SIG-M5 treated with dmso at 0.1 percent for 504 hours (cell line): ENCODE data around the gene GPR84.
"Not testable (repeated sequence)": the region's sequence is repeated elsewhere in the genome, so short reads cannot be mapped to it uniquely, and the experiment has no call there.

Experiments
- DNase-seq: peaks from one replicate; lab custom pipeline; 2025; ENCODE audit not compliant: unreplicated experiment; lab: John Stamatoyannopoulos, UW

Gene GPR84

DNA sequence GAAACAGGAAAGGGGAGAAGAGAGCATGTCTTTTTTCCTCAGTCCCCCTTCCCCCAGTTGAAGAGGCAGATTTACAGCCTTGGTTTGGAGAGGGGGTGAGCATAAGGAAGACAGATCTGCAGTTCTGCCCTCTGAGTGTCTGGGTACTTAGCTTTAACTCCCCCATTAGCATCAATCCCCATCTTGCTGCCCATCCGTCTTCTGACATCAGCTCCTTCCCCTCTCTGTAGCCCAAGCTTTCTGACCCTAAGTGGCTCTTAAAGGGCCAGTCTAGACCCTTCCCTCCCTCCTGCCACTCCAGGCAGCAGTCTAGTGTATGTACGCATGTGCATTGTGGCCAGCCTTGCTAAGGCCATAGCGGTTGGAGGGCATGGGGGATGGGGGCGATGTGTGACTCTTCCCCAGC lies 7.3 kb downstream of the GPR84 start:
- no peak for DNase-seq

DNA sequence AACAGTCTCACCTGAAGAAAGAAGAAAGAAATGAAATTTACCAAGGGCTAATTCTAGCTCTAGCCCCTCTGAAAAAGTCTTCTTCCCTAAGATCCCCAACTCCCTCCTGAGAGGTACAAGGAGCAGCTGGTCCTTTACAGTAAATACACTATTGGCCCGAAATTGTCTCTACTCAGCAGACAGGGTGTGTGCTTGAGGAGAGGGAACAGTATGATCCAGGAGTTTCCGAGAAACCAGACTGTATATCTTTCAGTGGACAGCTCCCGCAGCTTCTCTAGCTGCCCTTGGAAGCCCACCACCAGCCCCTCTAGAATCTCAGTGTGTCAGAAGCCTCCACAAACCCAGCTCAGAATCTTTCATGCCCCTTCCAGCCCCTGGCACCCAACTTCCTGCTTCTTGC lies 8.1 kb downstream of the GPR84 start:
- DNase-seq: no peak

DNA sequence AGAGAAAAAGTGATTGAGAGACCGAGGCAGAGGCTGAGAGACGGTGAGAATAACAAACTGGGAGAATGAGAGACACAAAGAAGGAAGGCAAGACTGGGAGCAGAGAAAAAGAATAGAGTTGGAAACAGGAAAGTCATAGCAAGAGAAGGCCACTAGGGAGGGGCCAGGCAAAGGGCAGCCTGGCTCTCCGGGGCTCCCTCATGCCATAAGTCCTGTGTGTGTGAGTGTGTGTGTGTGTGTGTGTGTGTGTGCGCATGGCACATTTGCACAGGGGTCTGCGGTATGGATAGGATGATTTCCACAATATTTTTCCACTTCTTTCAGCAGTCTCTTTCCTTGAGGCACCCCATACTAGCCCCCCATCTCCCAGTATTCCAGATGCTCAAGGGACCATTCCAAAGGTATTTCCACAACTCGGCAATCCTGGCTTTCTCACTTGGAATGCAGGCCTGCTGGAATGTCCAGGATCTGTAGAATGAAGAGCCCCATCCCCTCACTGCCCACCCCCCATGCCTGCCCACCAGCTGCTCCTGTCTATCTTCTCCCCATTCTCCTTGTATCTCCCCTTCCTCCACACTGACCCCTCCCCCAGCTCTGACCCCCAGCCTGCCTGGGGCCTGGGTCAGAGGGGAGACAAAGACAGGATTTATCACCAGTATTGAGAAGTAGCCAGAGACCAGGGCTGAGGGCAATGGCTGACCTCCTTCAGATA lies 9.0 kb downstream of the GPR84 start:
- no peak for DNase-seq

DNA sequence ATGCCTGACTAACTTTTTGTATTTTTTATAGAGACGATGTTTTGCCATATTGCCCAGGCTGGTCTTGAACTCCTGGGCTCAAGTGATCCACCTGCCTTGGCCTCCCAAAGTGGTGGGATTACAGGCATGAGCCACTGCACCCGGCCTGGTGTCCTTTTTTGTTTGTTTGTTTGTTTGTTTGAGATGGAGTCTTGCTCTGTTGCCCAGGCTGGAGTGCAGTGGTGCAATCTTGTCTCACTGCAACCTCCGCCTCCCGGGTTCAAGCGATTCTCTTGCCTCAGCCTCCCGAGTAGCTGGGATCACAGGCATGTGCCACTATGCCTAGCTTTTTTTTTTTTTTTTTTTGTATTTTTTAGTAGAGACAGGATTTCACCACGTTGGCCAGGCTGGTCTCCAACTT lies 10.0 kb downstream of the GPR84 start:
- not testable (repeated sequence) for DNase-seq

DNA sequence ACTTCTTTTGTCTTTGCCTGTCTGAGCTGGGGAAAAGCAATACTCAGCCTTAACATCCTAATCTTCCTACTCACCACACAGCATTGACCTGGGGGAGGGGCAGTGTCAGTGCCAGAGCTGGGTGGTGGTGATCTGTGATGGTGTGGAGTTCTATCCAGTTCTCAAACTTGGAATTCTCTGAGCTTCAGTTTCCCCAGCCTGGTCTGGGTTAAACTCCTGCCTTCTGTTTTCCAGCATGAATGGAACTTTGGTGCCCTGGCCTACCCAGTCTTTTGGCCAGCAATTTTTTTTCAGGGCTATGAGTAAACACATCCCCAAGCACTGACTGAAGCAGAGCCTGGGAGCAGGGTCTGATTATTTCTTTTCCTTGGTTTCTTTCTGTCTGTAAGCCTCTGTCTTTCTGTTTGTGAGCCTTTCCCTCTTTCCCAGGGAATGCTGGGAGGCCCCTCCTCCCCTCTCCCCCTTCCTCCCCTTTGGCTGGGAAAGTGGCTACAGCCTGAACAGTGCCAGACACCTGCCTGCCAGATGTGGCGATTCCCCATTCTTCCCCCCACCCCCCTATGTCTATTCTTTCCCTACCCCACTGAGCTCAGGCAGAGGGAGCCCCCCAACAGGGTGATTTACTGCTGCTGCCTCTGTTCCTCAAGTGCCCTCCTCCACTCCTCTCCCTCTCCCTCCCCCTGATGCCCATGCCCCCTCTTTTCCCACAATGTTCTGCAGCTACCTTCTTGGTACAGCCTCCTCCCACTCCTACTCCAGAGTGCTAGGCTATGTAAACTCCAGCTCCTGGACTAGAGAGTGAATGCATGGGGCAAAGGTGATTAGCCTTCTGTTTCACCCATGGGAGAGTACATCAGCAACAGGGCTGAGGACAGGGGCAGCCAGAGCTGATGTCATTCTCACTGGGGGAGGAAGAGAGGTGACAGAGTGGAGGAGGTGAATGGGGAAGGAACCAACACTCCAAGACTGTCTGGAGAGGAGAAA lies 11.1 kb downstream of the GPR84 start:
- no peak for DNase-seq

DNA sequence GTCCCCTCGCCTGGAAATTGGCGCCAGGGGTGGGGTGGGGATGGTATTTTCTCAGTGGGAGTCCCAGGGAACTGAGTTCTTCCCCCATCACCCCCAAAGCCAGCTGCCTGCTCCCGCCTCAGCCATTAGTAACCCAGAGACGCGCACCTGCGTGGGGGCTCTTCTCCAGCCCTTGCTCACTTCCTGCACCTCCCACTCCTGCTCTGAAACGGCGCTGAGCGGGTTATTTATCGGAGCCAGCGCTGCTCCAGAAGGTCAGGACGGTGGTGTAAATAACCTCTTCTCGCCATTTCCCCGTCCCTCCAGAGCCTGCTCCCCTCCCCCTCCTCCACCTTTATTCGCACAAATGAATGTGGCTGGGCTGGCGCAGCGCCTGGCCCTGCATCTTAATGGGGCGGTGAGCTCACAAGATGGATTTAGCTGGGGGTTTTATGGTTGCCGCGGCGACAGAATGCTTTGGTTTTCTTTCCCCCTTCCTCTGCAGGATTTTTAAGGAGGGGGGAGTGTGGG lies 12.2 kb downstream of the GPR84 start:
- DNase-seq: no peak

DNA sequence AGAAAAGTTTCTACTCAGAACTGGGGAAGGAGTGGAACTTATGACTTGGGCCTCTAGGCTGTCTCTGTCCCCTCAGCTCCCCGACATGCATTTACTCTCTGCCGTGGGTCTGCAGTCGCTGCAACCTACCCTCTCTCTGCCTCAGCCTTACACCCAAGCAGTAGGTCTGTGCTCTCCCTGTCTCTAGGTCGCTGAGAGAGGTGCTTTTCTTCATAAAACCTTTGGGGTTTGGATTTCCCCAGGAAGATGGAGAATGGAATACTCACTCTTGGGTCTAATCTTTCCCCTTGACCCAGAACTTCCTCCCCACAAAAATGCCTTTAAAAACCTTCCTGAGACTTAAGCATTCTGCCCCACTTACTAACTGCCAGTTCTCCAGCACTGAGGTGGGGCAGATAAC lies 12.9 kb downstream of the GPR84 start:
- DNase-seq: no peak

DNA sequence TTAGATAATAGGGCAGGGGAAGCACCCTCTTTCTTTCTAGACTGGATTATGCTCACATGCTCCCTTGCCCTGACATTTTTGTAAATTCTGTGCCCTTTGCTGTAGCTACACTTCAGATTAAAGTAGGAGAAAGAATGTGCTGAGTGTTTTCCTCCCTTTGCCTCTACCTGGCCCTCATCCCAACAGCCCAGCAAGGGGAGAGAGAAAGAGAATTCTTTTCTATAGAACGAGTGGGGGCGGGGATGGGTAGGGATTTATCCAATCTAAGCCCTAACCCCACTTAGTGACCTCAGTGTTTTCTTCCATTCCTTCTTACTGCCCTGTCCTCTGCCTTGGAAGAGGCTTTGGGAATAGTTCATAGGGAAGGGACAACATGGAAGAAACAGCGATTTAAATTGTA lies 13.5 kb downstream of the GPR84 start:
- DNase-seq: no peak

DNA sequence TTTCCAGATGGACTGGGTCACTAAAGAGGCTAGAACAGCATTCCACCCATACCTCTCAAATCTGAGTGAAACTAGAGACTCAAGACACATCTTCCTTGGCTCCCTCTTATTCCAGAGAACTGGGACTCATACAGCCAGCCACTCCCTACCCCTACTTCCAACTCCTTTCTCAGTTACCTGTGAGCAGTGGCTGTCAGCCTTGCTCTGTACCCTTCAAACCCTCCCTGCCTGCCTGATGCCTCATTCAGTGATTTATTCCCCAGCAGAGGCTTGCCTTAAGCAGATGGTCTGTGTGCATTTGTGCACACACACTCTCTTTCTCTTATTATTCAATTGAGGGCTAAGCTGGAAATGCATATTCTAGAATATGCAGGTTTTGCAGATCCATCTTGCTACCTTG lies 14.6 kb downstream of the GPR84 start:
- no peak for DNase-seq

DNA sequence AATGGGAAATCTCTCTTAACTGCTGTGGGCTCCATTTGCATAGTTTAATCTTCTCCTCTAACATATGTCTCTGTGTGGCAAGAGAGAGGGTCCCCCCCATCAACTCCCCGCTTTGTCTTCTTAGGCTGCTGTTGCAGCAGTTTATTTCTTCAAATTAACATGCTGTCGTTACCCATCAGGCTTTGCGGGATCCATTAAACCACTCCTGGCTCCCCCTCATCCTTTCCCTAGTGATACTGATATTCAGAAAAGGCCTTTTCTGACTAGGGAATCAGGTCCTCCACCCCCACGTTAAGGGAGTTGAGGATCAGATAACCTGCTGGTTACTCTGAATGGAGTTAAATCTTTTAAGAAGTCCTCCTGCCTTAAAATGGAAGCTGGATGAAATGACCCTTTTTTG lies 15.2 kb downstream of the GPR84 start:
- no peak for DNase-seq

DNA sequence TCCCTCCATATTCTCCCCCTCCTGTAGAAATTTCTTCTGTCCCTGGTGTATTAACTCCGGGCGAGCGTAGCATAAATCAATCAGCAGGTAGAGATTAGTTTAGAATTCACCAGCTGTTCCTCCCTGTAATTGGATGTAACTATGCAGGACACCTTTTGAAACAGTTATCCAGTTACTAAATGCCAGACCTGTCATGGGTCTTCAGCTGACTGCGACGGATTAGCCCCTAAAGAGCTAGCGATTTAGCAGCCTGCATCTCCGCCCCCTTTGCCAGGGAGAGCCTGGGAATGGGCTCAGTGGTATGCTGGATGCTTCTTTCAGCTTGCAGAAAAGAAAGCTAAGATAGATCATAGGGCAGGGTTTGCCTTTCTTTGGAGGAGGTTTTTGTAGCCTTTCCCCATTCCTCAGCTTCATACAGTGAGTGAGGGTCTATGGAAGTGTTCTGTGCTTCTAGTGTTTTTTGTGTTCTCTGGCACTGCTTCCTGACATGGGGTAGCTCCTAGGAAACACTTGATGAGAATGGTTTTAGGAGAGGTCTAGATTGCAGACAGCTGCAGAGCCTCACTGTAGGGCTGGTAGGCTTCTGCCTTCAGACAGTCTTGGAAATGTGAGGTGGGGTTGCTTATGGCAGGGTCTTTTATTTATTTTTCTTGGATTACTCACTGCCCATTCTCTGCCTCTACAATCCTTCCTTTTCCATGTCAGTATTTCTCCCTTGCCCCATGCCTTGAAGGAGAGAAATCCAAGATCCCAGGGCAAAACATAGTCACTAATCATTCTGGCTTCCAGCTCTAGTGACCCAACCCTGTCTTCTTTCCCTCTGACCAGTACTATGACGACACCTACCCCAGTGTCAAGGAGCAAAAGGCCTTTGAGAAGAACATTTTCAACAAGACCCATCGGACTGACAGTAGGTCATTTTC lies 22.6 kb downstream of the GPR84 start:
- DNase-seq: no peak

DNA sequence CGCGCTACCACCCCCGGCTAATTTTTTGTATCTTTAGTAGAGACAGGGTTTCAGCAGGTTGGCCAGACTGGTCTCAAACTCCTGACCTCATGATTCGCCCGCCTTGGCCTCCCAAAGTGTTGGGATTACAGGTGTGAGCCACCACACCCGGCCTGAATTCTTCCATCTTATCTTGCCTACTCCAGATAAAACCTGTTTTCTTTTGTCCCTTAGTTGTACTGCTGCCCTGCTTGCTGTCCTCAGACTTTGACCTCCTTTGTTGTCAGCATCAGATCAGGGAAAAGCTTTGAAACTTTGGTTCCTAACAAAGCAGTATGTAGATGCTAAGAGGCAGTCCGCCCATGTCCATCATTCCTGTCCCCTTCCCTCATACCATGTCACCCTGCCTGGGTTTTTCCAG lies 23.4 kb downstream of the GPR84 start:
- no peak for DNase-seq

DNA sequence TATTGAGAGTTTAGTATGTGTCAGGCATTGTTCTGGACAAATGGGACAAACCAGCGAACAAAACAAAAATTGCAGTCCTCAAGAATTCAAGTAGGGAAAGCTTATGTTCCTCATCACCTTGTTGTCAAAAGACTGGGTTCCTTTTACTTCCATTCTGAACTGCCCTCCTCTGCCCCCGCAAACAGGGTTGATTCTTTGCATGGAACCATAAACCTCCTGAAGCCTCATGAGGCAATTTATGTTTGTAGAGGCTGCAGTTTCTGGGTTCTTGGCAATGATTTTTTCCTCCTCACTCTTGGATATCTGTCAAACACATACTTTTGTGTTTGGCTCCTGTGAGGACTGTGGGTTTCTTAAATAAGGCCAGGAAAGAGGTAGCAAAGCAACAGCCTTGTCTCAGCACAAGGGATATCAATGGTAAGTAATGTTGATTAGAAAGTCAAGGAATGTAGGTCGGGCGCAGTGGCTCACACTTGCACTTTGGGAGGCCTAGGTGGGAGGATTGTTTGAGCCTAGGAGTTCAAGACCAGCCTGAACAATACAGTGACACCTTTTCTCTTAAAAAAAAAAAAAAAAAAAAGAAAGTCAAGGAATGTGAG lies 25.5 kb downstream of the GPR84 start:
- no peak for DNase-seq

DNA sequence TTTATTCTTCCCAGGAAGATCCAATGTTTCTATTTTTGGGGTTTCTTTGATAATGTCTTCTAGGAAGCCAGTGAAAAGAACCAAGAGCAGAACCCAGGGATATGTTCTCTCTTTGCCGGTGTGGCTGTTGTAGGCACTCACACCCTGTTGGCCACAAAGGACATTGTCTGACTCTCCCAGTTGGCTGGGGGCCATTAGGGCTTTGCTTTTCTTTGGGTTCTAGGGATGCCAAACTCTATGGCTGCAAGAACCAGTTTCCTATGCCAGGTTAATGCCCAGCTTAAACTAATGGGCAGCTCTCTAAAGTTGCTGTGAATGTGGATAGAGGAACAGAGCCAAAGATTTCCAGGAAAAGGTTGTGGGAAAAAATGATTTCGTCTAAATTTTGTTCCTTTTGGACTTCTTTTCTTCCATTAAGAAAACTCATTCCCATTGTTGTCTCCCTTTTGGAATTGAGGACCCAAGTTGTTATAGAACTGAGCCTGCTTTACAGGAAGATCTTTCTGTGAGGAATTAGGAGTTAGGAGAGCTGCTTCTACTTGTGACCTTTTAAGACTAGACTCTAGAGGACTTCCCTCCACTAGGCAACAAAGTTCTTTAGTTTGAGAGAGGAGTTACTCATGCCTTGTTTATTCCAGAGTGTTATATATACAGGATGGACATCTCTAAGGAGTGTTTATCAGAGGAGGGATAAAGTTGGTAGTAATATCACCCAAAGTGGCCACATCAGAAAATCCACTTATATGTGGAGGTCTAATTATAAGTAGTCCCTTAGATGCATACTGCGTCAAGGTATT lies 26.2 kb downstream of the GPR84 start:
- no peak for DNase-seq

DNA sequence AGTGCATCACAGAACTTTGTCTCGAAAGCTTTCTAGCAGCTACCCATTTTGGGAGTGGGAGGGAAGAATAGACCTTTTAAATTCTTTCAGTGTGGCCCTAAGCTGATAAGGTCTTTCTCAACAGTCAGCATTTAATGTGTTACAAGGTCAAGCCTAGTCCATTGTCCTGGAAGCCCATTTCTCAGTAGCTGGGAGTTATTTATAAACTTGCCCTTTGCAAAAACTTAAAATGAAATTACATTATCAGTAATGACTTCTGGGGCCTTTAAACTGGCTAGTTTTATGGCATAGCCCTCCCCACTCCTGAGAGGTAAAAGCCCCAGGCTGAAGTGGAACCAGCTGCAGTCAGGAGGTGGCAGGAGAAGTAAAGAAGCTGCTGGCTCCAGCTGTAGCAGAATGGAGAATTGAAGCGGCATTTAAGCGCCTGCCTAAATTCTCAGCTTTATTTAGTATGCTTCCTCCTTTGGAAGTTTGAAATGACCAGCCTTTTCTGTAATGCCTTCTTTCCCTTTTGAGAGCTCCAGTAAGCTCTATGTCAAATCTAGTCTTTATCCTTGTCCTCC lies 26.9 kb downstream of the GPR84 start:
- DNase-seq: no peak

DNA sequence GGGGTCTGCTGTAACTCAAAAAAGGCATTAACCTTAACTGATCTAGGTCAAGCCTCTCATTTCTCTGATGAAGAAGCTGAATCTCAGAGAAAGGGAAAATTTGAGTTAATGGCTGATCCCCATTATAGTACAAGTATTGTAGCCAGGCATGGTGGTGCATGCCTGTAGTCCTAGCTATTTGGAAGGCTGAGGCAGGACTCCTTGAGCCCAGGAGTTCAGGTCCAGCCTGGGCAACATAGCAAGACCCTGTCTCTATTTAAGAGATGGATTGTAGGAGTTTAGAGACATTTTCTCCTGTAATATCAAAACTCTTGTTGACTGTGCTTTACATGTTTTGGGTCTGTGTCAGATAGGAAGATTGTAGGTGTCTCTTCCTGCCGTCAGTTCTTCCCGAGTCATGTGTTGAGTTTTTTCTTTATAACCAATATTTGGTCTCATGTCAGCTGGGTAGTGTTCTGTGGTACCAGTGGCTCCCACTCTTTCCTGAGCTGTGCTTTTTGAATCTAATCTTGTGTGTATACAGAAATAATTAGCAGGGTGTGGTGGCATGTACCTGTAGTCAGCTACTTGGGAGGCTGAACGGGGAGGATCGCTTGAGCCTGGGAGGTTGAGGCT lies 30.8 kb downstream of the GPR84 start:
- no peak for DNase-seq

DNA sequence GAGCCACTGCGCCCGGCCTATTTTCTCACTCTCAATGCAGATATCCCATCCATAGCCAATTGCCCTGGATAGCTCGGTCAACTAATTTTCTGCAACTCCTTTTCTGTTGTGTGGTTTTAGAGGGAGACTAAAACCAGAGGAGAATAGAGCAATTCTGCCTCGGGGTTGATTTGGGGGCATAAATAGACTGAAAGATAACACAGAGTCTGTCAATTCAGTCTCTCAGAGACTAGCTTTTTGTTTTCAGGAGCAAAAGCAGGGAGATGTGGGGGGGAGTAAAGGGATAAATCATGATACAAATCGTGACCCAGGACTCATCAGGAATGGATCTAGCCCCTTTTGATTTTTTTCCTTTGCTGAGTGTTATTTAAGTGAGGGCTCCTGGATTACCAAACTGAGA lies 32.8 kb downstream of the GPR84 start:
- no peak for DNase-seq

DNA sequence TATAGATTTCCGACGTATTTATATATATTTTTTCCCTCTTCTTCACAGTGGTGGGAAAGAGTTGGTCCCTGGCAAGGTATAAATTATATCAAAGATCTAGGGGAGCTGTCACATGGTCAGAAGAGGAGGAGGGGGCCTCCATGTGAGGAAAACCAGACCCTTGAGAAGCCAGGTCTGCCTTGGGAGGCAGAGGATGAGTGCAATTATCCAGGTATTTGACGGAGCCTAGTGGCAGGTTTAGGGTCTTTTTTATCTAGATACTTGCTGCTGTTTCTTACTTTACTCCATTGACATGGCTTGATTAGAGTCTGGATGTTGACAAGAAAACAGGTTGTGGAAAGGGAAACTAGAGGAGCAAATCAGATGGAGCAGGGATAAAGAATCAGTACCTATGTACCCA lies 33.8 kb downstream of the GPR84 start:
- DNase-seq: no peak

DNA sequence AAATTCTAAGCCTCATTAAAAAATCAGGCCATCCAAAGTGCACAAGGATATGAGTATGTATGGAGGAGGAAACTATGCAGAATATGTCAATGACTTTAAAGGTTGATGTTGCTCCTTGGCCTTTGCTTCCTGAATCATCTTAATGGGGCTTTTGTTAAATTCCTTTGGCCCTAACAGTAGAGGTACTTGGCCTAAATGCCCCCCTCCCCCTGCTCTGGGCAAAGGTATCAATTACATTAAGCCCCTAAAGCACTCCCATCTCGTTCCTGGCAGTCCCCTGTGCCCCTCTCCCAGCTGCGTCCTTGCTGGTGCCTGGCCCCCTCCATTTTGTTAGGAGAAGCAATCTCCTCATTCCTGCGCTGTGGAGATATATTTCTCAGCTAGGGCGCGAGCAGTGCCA lies 34.5 kb downstream of the GPR84 start:
- DNase-seq: no peak
